GM19397 (cell line): Measurements from ENCODE around the gene RCAN3.

Experiments used
- ATAC-seq: cut with Tn5 transposase; IDR thresholded peaks from one replicate; pipeline ENCODE4 v1.9.1; 2021; ENCODE audit warnings: mild to moderate bottlenecking, moderate library complexity; ENCODE audit not compliant: unreplicated experiment

RCAN3 gene

DNA sequence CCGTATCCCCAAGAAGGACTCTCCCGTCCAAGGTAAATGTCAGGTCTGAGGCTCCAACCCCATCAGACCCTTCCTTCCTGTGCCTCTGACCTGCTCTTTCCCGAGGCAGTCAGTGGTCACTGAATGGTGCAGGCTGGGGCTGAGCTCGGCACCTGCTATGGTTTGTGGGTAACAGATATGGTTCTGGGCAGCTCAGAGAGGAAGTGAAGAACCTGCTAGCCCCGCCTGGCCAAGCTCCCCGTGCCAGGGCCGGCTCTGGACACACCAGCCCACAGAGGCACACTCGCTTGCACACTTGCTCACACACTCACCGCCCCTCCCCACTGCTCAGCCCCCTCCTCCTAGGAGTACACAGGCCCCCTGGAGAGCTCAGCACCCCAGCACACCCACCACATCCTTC is 69.7 kb downstream of the RCAN3 start:
- ATAC-seq, result no peak

GRCh38 chr1:24575905-24576587 is 73.4 kb downstream of the RCAN3 start:
- ATAC-seq, result no peak

GRCh38 chr1:24578846-24579245 is 76.2 kb downstream of the RCAN3 start:
- ATAC-seq, result no peak

DNA sequence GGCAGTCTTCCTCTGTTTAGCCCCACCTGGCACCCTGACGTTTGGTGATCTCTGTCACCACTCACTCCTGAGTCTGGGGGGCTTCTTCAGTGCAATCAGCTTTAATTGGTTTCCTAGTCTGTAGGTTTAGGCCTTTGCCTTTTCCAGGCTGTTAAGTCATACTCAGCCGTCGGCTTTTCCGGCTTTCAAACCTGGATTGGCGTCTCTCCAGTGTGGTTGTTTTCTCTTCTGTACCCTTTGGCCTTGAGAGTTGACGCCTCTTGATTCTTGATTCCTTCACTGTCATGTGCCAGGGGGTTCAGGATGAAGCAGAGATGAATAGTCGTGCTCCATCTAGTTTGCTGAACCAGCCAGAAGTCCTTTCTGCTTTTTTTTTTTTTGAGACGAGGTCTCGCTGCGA is 78.1 kb downstream of the RCAN3 start:
- no peak for ATAC-seq

- ATAC-seq, result no peak
These were observed 81.6 kb downstream of the RCAN3 start for GRCh38 chr1:24584171-24584647.

DNA sequence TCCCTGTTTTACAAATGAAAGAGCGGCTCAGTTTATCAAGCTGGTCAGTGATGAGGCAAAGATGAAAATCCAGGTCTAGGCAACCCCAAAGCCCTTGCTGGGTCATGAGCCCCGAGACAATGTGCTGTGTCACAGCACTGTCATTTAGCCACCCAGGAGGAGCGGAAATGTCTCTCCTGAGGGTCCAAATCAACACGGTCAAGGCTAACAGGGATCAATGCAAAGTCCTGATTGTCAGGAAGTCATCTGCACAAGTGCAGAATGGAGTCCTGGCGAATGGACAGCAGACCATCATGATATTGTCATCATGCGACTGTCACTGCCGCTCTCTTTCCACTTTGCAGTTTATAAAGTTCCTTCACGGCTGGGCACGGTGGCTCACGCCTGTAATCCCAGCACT is 83.5 kb downstream of the RCAN3 start:
- no peak for ATAC-seq

GRCh38 chr1:24586970-24587820 is 84.6 kb downstream of the RCAN3 start:
- ATAC-seq, result no peak

DNA sequence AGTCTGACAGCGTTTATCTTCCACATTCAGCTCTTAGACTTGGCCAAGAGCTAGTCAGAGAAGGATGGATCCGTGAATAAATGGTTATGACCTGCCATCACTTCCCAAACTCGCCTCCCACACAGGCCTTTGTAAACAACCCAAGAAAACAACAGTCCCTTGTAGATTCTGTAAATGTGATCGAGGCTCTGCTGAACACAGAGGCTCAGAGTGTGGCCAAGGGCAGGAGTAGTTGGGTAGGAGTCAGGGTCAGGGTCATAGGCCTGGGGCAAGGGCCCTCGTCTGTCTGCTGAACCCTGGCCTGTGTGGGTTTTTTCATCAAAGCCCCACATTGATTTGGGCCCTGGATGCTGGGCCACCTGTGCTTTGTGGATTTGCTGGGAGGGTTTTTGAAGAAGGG is 85.9 kb downstream of the RCAN3 start:
- no peak for ATAC-seq

DNA sequence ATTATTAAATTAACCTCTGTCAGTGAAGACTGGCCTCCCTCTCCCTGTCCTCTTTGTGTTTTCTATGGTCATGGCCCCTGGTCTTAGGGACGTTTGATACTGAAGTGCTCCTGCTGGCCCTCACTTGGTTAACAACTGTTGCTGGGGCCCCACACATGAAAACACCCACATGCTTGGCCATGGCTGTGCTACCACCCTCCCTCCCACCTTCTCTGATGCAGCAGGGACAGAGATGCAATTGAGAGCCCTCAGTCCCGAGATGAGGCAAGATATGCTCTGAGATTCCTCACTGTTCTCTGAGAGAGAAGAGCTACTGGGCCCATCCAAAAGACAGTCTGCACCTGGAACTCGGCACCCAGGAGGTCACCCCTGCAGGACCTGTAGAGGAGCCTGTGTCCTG is 86.6 kb downstream of the RCAN3 start:
- no peak for ATAC-seq
